T-helper 1 cell treated with Interleukin-12 subunit alpha and Interleukin-12 subunit beta and Interleukin-4 antibody, amounts not matched to agents 30 ng/mL and 1 ng/mL, for 36 hours (primary cell): ENCODE data around the gene VAMP5. TPM values are rescaled to one million over a fixed set of nuclear protein-coding genes. Genes with fewer than 3 reads are reported as not detected.
"Not testable (repeated sequence)": the region's sequence is repeated elsewhere in the genome, so short reads cannot be mapped to it uniquely, and the experiment has no call there.

Experiments
- intact Hi-C: fragments of 100-400 bp; cut with micrococcal nuclease; formaldehyde crosslinking; loops from one replicate; pipeline ENCODE4 v1.15.1; 2024
- total RNA-seq: library from RNA; stranded (reverse); gene quantifications from 2 replicates; pipeline ENCODE4 v1.2.3, GENCODE V29; 2022

VAMP5 gene, protein sequence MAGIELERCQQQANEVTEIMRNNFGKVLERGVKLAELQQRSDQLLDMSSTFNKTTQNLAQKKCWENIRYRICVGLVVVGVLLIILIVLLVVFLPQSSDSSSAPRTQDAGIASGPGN
- 60.8 and 68.7 TPM in 2 replicates for total RNA-seq

DNA sequence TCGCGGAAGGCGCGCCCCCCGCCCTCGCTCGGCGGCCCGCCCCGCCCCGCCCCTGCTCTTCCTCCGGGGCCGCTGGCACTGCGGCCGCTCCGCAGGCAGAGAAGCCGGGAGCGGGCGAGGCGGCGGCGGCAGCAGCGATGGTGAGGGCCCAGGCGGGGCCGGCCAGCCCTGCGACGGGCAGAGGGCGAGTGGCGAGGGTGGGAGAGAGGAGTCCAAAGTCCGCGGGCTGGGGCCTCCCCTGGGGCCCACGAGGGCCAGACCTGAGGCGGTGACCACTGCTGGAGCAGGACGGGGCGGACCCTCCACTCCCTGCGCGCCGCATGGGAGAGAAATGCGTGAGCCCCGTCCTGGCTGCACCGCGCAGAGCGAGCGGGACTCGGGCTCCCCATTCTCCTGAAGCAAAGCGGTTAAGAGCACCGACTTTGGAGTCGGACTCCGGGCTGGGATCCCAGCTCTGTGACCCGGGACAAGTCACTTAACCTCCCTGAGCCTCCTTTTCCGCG, at the start of gene VAMP5:
Gene VAMP5 (plus strand): TSS at position 78 of the 503 bp plus-strand sequence. CDS start 60 bp downstream, at position 138.
- intact Hi-C loops, result loop anchor here (1.0 kb wide), 1 partner anchor 23 kb away; the partner anchor contains the start of gene GGCX

DNA sequence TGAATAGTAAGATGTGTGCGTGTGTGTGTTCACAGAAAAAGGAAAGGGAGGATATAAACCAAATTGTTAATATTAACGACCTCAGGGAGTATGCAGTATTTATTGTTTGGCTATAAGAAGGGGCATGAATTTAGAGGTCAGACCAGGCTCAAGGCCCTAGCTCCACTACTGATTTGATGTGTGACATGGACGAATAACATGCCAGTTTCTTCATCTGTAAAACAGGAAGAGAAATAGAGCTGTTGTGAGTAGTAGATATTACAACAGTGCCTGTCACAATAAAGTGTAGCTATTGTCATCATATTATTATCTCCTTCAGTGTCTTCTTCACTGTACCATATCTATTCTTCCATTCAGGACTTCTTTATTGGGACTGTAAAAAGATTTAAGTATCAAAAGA, 49.4 kb upstream of the VAMP5 start:
- intact Hi-C loops, result loop anchor here (5.0 kb wide), 1 partner anchor 907 kb away; the partner anchor contains the start of gene KDM3A

DNA sequence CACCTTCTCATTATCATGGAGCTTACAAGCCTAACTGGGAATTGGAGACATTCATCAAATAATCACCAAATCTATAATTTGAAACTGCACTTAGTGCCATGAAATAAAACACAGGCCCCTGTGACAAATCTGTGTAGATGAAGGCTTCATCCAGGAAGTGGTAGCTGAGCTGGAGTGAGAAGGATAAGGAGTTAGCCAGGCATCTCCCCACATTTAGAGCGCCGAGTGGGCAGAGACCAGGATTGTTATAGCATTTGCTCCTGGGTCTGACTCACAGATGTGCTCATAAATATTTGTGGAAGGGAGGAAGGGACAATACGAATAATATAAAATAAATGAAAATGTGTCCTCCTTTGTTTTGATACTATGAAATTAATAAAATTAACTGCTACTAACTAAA, 47.8 kb upstream of the VAMP5 start:
- intact Hi-C loops, result loop anchor here (5.0 kb wide), 1 partner anchor 906 kb away; the partner anchor contains the start of gene KDM3A

DNA sequence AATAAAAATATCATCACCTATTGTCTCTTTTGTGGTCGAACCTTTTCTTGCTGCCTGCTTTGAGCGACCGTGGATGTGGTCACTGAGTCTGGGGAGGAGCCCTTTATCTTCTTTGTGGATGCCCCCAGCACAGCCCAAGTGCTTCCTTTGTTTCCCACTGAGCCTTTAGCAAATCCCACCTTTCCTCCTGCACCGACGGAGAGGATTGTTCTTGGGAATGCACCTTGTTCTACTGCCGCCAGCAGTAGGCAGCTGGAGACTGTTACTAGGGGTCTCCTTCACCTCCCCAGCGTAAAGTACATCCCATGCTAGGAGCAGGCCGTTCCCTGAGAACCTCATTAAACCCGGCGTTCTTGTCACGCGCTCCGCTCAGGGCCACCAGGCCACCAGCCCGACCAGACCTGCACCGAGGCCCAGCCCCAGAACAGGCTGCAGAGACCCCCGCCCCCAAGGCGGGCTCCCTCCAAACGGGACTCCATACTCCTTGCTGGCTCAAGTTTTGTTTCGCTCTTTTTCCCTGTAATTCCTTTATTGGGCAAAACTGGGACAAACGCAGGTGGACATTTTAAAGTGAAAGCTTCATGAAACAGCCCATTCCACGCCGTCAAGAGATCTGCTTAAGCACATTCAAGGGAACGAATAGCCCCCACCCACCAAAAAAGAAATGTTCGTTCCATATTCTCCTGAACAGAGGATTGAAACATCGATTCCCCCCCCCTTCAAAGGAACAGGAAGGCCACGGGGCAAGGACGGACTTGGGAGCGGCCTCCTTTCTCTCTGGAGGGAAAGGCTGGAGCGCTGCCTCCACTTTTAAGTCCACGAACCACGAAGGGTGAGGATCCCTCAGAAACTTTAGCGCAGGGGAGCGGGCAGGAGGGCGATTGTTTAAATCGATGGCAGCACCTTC, 46.4 kb upstream of the VAMP5 start:
- intact Hi-C loops, result loop anchor here (1.0 to 5.0 kb wide), 6 partner anchors 65 to 904 kb away; partner anchors contain the start of genes KDM3A, SH2D6 and TMEM150A

DNA sequence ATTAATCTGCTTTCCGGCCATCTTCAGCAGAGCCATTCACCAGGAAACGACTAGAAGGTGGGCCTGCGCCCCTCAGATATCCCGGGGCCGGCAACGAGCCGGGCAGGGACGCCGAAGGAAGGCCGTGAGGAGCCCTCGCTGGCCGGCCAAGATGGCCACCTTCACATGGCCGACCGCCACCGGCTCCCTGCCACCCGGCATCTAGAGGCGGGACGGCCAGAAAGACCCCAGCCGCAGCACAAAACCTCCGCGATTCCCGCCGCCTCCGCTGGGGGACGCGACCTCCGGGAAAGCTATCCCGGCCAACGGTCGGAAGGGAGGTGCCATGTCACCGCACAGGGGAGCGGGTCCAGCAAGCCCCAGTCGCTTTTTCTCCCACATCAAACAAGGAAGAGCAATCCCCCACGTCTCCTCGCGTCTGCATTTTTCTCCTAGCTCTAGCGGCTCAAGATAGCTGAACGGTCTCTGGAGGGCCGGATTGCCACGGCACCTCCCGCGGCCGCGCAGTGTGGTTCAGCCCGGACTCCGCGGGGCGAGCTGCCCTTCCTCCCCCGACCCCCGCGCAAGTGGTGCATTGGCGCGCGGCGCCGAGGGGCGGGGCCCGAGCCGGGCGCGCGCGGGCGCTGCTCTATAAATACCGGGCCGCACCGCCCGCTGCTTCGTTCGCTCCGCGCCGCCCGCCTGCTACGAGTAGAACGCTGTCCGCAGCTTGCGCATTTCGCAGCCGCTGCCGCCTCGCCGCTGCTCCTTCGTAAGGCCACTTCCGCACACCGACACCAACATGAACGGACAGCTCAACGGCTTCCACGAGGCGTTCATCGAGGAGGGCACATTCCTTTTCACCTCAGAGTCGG, 45.5 kb upstream of the VAMP5 start, which contains the start of gene MAT2A:
Gene MAT2A (plus strand): TSS at position 662 of the 854 bp plus-strand sequence. CDS start 120 bp downstream, at position 782.
- intact Hi-C loops, result loop anchor here (1.0 to 5.0 kb wide), 10 partner anchors 23 to 904 kb away; partner anchors contain the start of genes ELMOD3, GGCX, KDM3A and RETSAT

- intact Hi-C loops, result loop anchor here (1.0 to 5.0 kb wide), 8 partner anchors 13 to 903 kb away; partner anchors contain the start of genes ELMOD3, GGCX, KDM3A and RETSAT
These were observed 44.7 kb upstream of the VAMP5 start for GRCh38 chr2:85539361-85540132.

- intact Hi-C loops, result loop anchor here (1.0 kb wide), 2 partner anchors 12 to 38 kb away; no protein-coding TSS in a partner anchor
These were observed 44.0 kb upstream of the VAMP5 start for GRCh38 chr2:85540133-85540648.

GRCh38 chr2:85541262-85541661, 43.0 kb upstream of the VAMP5 start:
- intact Hi-C loops, result no loop called here

DNA sequence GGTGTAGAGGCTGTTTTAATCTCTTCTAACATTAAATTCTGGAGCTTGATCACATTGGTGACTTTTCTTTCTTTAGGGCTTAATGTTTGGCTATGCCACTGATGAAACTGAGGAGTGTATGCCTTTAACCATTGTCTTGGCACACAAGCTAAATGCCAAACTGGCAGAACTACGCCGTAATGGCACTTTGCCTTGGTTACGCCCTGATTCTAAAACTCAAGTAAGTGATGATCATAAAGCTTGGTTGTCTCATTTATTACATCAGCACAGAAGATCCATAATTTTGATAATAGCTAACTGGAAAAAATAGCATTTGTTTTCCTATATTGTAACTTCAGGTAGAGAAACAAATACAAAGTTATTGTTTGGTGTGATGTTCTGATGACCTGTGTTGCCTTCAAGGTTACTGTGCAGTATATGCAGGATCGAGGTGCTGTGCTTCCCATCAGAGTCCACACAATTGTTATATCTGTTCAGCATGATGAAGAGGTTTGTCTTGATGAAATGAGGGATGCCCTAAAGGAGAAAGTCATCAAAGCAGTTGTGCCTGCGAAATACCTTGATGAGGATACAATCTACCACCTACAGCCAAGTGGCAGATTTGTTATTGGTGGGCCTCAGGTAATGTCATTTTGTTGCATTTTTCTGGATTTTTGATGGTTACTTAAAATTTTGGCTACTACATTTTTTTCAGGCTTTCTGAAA, 42.3 kb upstream of the VAMP5 start:
- intact Hi-C loops, result no loop called here

GRCh38 chr2:85542777-85543176, 41.5 kb upstream of the VAMP5 start:
- intact Hi-C loops, result no loop called here

- intact Hi-C loops, result not testable (repeated sequence)
These were observed 40.0 kb upstream of the VAMP5 start for GRCh38 chr2:85544254-85544691.

GRCh38 chr2:85544915-85545779, 39.1 kb upstream of the VAMP5 start:
- intact Hi-C loops, result not testable (repeated sequence)

- intact Hi-C loops, result no loop called here
These were observed 38.4 kb upstream of the VAMP5 start for GRCh38 chr2:85545780-85546240.

- intact Hi-C loops, result no loop called here
These were observed 37.0 kb upstream of the VAMP5 start for GRCh38 chr2:85547089-85547858.

- intact Hi-C loops, result no loop called here
These were observed 36.2 kb upstream of the VAMP5 start for GRCh38 chr2:85547859-85548607.

GRCh38 chr2:85548608-85548900, 35.7 kb upstream of the VAMP5 start:
- intact Hi-C loops, result no loop called here

GRCh38 chr2:85549095-85549494, 35.1 kb upstream of the VAMP5 start:
- intact Hi-C loops, result no loop called here
